NCI-H2081 treated with DMSO at 0.1 percent for 48 hours (cell line): ENCODE results near the gene RBBP9.
"Not testable (repeated sequence)": the region's sequence is repeated elsewhere in the genome, so short reads cannot be mapped to it uniquely, and the experiment has no call there.

Experiments
- DNase-seq: peaks from one replicate; lab custom pipeline; 2025; lab: John Stamatoyannopoulos, UW

The RBBP9 gene

DNA sequence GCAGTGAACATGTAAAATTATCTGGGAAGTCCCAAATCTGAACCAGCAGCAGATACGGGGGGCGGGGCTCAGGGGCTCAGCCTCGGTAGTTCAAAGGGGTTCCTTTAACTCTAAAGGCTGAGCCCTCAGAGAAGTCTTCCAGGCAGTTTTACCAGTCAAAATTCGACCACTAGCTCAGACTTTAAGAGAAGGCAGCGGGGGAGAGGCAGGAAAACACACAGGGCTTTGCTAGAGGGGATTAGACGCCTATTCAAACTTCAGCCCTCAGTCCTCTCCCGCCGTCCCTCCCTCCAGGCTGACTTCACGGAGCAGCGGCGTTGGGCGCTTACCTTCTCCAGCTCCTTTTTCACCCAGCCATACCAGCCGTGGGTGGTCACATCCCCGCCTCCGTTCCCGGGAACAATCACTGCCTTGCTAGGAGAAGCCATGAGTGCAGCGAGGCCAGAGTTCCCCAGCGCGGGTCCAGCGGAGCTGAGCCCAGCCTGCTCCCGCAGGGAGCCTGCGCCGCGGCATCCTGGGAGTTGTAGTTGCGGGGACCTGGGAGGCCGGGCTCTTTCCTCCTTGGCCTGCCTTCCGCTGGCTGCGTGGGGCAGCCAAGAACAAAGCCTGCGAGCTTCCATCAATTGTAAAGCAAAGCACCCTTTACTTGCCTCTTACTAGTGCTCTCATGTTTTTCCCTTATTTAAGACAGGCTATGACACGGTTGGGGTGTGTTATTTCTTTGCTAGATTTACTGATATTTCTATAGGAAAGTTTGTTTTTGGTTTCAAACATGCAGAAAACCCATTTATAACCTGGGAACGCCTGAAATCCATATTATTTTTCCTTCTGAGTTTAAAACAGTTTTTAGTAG, at the start of gene RBBP9:
TSS of gene RBBP9 (minus strand) at position 486 of the 853 bp plus-strand sequence. CDS start at position 428, 58 bp downstream.
- peak; percentile 16 for DNase-seq

DNA sequence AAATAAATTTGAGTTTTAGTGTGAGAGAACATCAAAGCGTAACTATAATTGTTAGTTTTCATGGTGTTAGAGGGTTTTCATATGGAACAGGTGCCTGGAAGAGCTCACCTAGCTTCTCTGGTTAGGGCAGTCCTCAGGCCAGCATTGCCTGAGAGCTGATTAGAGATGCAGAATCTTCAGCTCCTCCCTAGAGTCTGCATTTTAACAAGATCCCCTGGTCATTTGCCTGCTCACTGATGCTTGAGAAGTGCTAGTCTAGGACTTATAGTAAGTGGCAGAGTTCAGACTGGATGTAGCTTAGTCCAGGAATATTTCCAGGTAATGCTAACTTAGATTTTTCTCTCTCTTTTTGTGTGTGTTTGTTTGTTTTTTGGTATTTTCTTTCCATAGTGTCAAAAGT, 48.5 kb upstream of the RBBP9 start:
- no peak for DNase-seq

DNA sequence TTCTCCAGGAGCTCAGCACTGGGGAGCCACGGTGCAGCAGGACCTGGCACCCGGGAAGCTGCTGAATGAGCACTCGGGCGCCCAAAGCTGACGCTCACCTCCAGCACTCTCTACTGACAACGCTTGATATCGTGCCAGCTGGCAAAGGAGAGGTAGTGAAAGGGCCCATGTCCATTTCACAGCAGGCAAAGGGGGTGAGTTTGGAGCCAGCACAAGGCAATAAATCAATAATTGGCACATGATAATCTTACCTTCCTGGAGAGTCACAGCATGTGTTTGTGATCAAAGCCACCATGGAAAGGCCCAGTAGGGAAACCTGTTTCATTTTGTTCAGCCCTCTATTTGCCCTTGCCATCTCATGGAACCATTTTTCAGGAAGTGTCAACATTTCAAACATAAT, 46.9 kb upstream of the RBBP9 start:
- DNase-seq: peak; percentile 94

DNA sequence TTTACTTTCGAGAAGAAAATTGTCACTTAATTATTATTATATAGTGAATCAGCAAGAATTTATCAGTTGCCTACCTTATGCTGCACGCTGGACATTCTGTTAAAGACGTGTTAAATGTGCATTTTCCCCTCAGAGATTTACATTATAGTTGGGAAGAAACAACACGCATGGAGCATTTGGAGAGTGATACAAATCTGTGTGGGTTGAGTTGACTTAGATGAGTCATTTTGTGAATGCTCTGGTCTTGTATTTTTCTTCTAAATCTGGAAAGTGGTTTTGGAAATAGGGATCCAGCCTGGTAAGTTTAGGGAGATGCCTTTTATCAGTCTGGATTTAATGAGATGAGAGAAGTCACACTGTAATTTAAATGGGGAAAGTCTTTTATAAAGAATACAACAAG, 46.2 kb upstream of the RBBP9 start:
- no peak for DNase-seq

DNA sequence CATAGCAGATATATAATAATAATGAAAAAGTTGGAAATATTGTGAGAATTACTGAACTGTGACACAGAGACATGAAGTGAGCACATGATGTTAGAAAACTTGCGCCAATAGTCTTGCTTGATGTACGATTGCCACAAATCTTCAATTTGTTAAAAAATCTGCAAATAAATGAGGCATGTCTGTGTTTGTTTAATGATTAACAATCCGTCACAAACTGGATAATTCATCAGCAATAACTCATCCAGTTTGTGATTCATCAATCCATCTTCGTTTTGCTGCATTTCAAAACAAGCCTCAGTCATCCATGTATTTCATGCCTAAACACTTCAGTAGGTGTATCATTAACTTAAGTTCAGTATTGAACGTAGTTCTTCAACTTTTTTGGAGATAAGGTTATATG, 44.7 kb upstream of the RBBP9 start:
- DNase-seq: no peak

DNA sequence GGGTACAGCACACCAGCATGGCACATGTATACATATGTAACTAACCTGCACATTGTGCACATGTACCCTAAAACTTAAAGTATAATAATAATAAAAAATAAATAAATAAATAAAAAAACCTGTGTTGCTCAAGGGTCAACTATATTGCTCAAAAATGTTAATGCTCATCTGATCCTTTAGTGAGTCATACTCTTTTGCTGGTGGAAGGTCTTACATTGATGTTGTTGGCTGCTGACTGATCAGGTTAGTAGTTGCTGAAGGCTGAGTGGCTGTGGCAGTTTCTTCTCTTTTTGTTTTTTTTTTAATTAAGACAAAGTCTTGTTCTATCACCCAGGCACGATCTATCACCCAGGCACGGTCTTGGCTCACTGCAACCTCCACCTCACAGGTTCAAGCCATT, 40.6 kb upstream of the RBBP9 start:
- DNase-seq: no peak

DNA sequence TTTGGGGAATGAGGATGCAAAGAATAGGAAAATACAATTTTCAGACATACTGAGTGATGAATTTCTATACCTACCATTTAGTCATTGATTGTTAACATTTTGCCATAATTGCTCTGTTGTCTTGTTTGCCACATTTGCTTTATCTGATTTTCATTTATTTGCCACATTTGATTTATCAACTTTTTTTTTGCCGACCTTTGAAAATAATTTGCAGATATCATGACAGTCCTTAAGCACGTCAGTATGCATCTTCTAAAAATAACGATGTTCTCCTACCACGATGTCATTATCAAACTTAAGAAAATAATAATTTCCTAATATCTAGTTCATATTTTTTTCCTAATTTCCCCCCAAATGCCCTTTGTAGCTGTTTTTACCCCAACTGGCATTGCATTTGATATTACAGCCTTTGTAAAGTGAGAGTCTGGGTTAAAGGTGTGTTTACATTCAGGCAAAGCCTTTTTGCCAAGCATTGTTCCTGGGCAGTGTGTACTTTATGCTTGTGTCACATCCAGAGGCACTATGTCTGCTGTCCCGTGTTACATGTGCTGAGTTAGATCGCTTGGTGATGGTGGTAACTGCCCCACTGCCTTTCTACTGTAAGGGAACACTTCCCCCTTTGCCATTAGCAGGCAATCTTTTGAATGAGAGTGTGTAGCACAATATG, 37.1 kb upstream of the RBBP9 start:
- DNase-seq: no peak

DNA sequence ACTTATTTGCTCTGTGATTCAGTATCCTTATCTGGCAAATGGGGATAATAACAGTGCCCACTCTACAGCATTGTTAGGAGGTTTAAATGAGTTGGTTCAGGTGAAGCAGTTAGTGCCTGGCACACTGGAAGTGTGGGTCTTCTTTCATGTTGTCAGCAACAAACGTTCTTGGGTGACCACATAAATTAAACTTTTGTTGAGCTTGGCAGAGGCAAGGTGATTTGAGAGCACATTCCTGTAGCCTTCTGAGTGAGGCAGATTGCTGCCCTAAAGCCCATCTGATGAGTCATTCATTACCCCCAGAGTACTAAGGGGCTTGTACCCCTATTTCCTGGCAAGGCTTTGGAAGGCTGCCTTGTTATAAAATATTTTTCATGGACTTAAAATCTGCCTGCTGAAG, 36.5 kb upstream of the RBBP9 start:
- DNase-seq: no peak

DNA sequence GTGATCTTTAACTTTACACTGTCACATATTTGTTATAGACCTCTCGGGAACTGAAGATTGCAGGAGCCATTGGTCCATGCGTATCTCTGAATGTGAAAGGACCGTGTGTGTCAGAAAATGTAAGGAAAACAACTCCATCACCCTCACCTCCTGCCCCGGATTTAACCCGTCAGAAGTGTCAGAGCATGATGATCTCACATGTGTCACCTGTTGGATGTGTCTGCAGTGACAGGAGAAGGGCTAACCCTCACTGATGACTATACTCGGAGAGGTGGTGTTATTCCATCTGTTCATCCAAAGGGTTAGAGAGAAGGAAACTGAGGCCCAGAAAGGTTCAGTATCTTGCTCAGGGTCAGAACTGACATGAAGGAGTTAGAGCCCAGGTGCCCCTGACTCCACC, 35.6 kb upstream of the RBBP9 start:
- DNase-seq: no peak

DNA sequence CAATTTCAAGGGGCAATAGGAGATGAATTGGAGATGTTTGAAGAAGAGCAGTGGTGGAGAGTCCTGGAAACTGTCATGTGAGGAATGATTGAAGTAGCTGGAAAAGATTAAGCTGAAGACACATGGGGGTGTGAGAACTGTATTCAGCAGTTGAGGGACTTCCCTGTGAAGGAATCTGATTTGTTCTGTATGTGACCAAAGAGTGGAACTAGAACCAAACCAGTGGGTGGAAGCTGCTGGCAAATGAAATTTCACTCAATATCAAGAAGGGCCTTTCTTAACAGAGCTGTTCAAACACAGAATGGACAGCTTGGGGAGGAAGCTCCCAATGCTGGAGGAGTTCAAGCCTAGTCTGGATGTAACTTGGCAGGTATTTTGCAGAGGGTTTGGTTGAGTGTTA, 32.0 kb upstream of the RBBP9 start:
- DNase-seq: no peak

DNA sequence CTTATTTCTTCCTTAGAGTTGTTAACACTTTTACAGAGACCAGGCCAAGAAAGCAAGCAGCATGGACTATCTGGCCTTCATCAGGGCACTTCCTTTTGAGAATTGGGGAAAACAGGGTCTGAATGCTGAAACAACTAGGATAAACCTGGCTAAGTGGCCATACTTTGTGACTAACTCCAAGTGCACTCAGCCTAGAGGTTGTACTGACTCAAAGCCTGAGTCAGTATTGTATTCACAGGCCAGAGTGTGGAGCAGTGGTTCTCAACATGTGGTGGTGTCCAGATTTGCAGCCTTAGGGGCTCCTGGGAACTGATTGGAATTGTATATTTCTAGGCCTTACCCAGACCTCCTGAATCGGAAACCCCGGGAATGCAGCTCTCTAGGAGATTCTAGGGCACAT, 30.8 kb upstream of the RBBP9 start:
- DNase-seq: no peak

DNA sequence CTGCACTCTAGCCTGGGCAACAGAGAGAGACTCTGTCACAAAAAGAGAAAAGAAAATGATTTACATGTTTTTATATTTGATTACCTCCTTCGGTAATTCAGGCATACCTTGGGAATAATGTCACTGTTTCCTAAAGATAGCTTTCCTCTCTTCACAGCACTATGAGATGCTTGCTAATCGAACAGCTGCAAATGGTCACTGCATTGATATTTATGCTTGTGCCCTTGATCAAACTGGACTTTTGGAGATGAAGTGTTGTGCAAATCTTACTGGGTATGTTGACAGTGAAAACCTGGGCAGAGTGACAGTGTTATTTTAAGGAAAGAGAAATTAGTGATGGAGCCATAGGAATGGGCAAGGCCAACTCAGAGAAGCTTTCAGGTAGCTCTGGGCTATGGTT, 30.3 kb upstream of the RBBP9 start:
- DNase-seq: no peak

DNA sequence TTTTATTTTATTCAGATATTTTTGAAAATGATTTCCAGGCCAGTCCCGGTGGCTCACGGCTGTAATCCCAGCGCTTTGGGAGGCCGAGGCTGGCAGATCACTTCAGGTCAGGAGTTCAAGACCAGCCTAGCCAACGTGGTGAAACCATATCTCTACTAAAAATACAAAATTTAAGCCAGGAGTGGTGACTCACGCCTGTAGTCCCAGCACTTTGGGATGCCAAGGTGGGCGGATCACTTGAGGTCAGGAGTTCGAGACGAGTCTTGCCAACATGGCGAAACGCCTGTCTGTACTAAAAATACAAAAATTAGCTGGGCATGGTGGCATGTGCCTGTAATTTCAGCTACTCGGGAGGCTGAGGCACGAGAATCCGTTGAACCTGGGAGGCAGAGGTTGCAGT, 29.7 kb upstream of the RBBP9 start:
- DNase-seq: not testable (repeated sequence)

DNA sequence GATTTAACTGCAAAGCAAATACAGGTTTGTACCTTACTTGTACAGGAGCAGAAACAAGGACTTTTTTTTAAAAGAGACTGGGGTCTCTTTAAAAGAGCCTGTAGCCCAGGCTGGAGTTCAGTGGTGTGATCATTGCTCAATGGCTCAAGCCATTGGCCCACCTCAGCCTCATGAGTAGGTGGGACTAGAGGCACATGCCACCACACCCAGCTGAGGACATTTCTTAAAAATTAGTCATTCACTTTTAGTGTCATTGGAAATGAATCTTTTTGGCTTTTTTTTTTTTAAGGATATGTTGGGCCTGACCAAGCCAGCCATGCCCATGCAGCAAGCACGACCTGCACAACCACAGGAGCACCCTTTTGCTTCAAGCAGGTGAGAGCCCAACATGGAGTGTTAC, 27.6 kb upstream of the RBBP9 start:
- DNase-seq: no peak

DNA sequence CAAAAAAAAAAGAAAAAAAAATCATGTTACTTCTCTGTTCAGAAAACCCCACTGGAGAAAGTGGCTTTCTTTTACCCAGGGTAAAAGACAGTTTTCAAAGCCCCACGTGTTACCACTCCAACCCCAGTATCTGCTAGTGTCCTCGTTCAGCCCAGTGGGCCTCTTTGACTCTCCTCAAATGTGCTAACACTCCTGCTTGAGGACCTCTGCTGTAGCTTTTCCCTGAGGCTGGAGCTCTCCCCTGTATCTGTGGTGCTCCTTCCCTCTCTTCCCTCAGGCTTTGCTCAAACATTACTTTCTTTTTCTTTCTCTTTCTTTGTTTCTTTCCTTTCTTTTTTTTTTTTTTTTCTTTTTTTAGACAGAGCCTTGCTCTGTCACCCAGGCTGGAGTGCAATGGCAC, 26.0 kb upstream of the RBBP9 start:
- no peak for DNase-seq

DNA sequence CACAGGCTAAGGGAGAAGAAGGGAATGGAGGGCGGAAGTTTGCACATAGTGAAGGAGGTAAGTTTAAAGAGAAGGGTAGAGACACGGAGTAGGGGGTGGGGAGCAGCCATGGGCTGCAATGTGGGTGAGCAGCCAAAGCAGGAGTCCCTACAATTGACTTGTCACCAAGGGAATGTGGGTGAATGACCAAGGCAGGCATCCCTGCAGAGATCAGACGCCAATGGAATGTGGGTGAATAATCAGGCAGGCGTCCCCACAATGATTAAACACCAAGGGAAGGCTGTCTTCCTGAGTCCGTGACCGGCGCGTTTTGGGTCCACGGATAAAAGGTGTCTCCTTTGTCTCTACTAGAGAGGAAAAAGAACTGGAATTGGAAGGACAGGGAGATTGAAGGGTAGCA, 25.0 kb upstream of the RBBP9 start:
- DNase-seq: not testable (repeated sequence)

DNA sequence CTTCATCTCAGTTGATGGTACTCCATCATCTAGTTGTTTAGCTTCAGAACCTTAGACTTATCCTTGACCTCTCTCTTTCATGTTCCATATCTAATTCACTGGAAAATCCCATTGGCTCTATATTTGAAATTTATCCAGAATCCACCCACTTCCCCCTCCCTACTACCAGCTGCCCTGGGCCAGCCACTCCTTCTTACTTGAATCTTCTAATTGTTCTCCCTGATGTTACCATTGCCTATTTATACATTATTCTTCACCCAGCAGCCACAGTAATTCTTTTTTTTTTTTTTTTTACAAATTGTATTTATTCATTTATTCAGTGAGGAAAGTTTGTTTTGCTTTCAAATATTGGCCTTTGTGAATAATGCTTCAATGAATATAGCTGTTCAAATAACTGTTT, 18.9 kb upstream of the RBBP9 start:
- no peak for DNase-seq

DNA sequence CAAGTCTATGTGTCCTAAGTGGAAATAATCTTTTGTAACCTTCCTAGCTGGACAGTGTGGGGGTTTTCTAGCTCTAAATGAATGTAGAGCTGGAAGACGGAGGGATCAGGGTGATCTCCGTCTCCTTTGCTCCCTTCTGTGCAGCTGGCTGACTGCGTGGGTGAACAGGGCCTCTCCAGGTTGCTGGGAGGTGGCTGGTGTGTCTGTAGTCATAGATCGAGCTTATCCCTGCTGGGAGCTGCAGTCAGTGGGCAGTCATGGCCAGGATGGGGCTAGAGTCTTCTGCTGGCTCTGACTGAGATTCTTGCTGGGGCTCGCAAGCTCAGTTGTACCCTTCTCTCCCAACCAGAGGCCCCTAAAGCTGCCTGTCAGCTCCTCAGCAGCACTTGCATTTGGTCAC, 17.1 kb upstream of the RBBP9 start:
- DNase-seq: no peak

DNA sequence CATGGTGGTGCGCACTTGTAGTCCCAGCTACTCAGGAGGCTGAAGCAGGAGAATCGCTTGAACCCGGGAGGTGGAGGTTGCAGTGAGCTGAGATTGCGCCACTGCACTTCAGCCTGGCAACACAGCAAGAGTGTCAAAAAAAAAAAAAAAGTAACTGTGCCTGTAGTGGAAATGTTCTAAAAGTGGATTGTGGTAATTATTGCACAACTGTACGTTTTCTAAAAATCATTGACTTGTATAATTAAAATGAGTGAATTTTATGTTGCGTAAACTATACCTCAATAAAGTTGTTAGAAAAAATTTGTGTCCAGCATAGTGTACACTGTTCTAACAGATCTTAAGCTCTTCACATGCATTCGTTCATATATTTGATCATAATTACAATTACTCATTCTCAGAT, 16.2 kb upstream of the RBBP9 start:
- no peak for DNase-seq

DNA sequence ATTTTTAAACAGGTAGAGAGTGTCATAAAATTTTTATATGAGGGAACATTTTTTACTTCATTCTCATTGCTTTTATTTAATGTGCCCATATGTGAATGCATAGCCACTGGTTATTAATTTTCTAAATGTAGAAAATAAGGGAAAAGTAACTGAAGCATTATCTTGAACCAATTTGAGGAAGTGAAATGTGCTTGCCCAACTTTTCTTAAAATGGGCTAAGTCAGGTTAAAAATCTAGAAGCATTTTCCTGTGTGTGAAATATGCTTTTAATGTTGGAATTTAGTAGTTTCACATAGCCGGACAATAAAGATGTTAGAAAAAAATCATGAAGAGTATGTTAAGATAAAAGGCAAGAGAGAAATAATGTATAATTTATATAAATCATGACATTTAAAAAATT, 14.5 kb upstream of the RBBP9 start:
- no peak for DNase-seq

DNA sequence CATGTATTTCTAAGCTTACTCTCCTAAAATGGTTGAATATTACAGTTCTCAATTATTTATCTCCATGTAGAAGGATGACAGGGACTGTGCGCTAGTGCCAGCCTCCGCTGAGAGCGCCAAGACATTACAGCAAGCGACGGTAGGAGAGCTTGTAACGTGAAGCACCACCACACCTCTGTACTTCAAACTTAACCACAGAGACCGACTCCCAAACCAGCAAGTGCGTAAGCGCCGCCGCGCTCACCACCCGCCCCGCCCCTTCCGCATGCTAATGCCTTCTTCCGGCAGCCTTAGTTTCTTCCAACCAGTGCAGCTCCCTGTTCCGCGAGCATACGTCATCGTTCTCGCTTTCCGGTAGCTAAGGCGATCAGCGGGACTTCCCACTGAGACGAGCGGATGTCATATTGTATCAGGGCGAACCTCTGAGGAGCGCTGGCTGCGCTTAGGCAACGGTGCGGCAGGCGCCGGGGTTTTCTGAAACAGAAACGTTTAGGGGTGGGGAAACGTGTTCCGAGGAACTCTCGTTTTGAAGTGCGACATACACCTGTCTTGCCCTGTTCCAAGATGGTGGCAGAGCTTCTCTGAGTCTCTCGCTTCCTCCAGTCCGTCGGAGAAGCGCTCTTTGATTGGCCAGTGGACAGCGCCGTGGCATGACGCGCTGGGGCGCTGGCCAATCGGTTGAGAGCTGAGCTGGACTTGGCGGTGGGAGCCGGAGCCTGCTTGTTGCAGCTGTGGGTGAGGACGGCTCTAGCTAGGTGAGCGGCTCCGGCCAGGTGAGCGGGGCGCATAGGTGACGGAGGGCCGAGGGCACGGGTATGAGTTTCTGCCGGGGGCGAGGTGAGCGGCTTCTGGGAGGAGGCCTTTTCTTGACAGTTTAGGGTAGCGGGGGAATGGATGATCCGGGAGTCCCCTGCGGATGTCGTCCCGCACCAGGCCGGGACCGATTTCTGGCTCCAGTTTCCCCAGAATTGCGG, 10.5 kb upstream of the RBBP9 start, which contains the start of gene SEC23B:
TSS of gene SEC23B (plus strand) at position 723 of the 974 bp plus-strand sequence. CDS start 2,896 bp downstream, outside the sequence.
- peak; percentile 83 for DNase-seq

DNA sequence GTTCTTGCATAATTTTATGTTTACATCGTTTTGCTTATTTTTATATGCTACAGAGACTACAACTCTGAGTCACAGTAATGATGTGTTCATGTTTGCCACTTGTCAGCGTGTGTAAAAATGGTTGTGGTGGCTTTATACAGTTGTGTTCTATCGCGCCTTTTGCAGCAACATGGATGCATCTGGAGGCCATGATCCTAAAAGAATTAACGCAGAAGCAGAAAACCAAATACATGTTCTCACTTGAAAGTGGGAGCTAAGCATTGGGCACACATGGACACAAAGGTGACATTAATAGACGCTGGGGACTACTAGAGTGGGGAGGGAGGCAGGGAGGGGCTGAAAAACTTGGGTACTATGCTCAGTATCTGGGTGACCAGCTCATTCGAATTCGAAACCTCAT, 9.7 kb upstream of the RBBP9 start:
- DNase-seq: no peak
